HepG2 (cell line): ENCODE measurements around the gene PRUNE1. TPM values are rescaled to one million over a fixed set of nuclear protein-coding genes. Genes with fewer than 3 reads are reported as not detected.
A peak's percentile ranks its signal among the peaks of the same experiment; 100 is the strongest.

ENCODE experiments used
- CHD4 ChIP-seq: fragments of 200-600 bp; sonication (generic); IDR thresholded peaks from 2 replicates; pipeline ENCODE4 v1.7.0; 2017; ENCODE audit warnings: mild to moderate bottlenecking, low read length, borderline replicate concordance
- HIVEP1 ChIP-seq: sonication (generic); formaldehyde crosslinking; IDR thresholded peaks from 2 replicates; pipeline ENCODE4 v1.4.0; 2020; ENCODE audit warnings: mild to moderate bottlenecking, missing genetic modification reagents
- LBX2 ChIP-seq: sonication (generic); formaldehyde crosslinking; IDR thresholded peaks from 2 replicates; pipeline ENCODE4 v1.5.0; 2020; ENCODE audit warnings: missing genetic modification reagents, mild to moderate bottlenecking, borderline replicate concordance
- NCOA1 ChIP-seq: sonication (generic); formaldehyde crosslinking; IDR thresholded peaks from 2 replicates; pipeline ENCODE4 v1.9.0; 2021; ENCODE audit warnings: missing genetic modification reagents
- NRL ChIP-seq: sonication (generic); formaldehyde crosslinking; IDR thresholded peaks from 2 replicates; pipeline ENCODE4 v1.5.0; 2020; ENCODE audit warnings: missing genetic modification reagents, mild to moderate bottlenecking, moderate library complexity, borderline replicate concordance
- PAF1 ChIP-seq: IDR thresholded peaks from 2 replicates; pipeline ENCODE4 v1.6.1; 2016; ENCODE audit warnings: missing genetic modification reagents, missing compliant biosample characterization
- PAWR ChIP-seq: sonication (generic); formaldehyde crosslinking; IDR thresholded peaks from 2 replicates; pipeline ENCODE4 v1.4.0; 2020; ENCODE audit warnings: missing genetic modification reagents, mild to moderate bottlenecking, borderline replicate concordance
- PHF21A ChIP-seq: sonication (generic); formaldehyde crosslinking; IDR thresholded peaks from 2 replicates; pipeline ENCODE4 v1.5.0; 2020; ENCODE audit warnings: mild to moderate bottlenecking, missing genetic modification reagents
- RARG ChIP-seq: sonication (generic); formaldehyde crosslinking; IDR thresholded peaks from 2 replicates; pipeline ENCODE4 v1.4.0; 2020; ENCODE audit warnings: low read depth, mild to moderate bottlenecking, missing genetic modification reagents
- SNAI1 ChIP-seq: sonication (generic); formaldehyde crosslinking; IDR thresholded peaks from 2 replicates; pipeline ENCODE4 v1.5.0; 2020; ENCODE audit warnings: mild to moderate bottlenecking, missing genetic modification reagents, borderline replicate concordance
- SYNCRIP ChIP-seq: fragments of 200-400 bp; formaldehyde crosslinking; IDR thresholded peaks from 2 replicates; pipeline ENCODE4 v1.6.1; 2018; ENCODE audit warnings: mild to moderate bottlenecking, low read depth, low read length; ENCODE audit not compliant: insufficient read depth
- THAP8 ChIP-seq: sonication (generic); formaldehyde crosslinking; IDR thresholded peaks from 2 replicates; pipeline ENCODE4 v1.5.1; 2020; ENCODE audit warnings: missing genetic modification reagents, mild to moderate bottlenecking, borderline replicate concordance
- ZBTB21 ChIP-seq: sonication (generic); formaldehyde crosslinking; IDR thresholded peaks from 2 replicates; pipeline ENCODE4 v1.4.0; 2020; ENCODE audit warnings: missing genetic modification reagents
- ZIK1 ChIP-seq: sonication (generic); formaldehyde crosslinking; IDR thresholded peaks from 2 replicates; pipeline ENCODE4 v1.5.0; 2020; ENCODE audit warnings: mild to moderate bottlenecking, low read depth, missing genetic modification reagents, borderline replicate concordance
- ZNF205 ChIP-seq: IDR thresholded peaks from 2 replicates; pipeline ENCODE4 v1.6.1; 2018; ENCODE audit warnings: missing biosample characterization, missing genetic modification reagents
- ZNF367 ChIP-seq: sonication (generic); formaldehyde crosslinking; IDR thresholded peaks from 2 replicates; pipeline ENCODE4 v1.4.0; 2020; ENCODE audit warnings: missing genetic modification reagents, borderline replicate concordance
- ZNF407 ChIP-seq: sonication (generic); formaldehyde crosslinking; IDR thresholded peaks from one replicate; pipeline ENCODE4 v1.5.1; 2020; ENCODE audit warnings: mild to moderate bottlenecking, missing genetic modification reagents; ENCODE audit errors: not compliant biosample characterization
- ZNF616 ChIP-seq: sonication (generic); formaldehyde crosslinking; IDR thresholded peaks from 2 replicates; pipeline ENCODE4 v1.5.0; 2020; ENCODE audit warnings: low read depth, mild to moderate bottlenecking, missing genetic modification reagents
- ZNF737 ChIP-seq: sonication (generic); formaldehyde crosslinking; IDR thresholded peaks from 2 replicates; pipeline ENCODE4 v1.5.0; 2020; ENCODE audit warnings: missing genetic modification reagents, mild to moderate bottlenecking, borderline replicate concordance
- ZNF746 ChIP-seq: sonication (generic); formaldehyde crosslinking; IDR thresholded peaks from 2 replicates; pipeline ENCODE4 v1.8.0; 2022; ENCODE audit warnings: mild to moderate bottlenecking, missing genetic modification reagents
- ZZZ3 ChIP-seq: sonication (generic); formaldehyde crosslinking; IDR thresholded peaks from 2 replicates; pipeline ENCODE4 v1.4.0; 2020; ENCODE audit warnings: missing genetic modification reagents, mild to moderate bottlenecking, borderline replicate concordance
- polyA plus RNA-seq, 8 experiments: library from polyadenylated mRNA; depleted of rRNA in 3 of 8; stranded (reverse) in 7 of 8; unstranded in 1 of 8; fragments of >200 nt; fragmentation: Illumina TruSeq in 4 of 8; extraction: Trizol in 4 of 8; gene quantifications; 2 replicates each; pipeline versions ENCODE4 v1.2.1 to v1.2.3, GENCODE V29; 2011 to 2016; ENCODE audit warnings: low read depth in 4 of 8, missing spikeins in 1 of 8, mixed read lengths in 1 of 8; ENCODE audit not compliant: insufficient read depth in 1 of 8
- total RNA-seq, 5 experiments: library from RNA; depleted of rRNA; stranded (reverse); fragments of >200 nt; fragmentation: Illumina TruSeq; extraction: Trizol; gene quantifications; 2 replicates each; pipeline ENCODE4 v1.2.3, GENCODE V29; 2016; ENCODE audit warnings: low read depth in 1 of 5

The PRUNE1 gene
- total and polyA plus RNA-seq, 2 of the 13 experiments (the other 11 are each of a cell fraction or from before 2014, with no cell fraction given) = 19.0 to 31.9 TPM

DNA sequence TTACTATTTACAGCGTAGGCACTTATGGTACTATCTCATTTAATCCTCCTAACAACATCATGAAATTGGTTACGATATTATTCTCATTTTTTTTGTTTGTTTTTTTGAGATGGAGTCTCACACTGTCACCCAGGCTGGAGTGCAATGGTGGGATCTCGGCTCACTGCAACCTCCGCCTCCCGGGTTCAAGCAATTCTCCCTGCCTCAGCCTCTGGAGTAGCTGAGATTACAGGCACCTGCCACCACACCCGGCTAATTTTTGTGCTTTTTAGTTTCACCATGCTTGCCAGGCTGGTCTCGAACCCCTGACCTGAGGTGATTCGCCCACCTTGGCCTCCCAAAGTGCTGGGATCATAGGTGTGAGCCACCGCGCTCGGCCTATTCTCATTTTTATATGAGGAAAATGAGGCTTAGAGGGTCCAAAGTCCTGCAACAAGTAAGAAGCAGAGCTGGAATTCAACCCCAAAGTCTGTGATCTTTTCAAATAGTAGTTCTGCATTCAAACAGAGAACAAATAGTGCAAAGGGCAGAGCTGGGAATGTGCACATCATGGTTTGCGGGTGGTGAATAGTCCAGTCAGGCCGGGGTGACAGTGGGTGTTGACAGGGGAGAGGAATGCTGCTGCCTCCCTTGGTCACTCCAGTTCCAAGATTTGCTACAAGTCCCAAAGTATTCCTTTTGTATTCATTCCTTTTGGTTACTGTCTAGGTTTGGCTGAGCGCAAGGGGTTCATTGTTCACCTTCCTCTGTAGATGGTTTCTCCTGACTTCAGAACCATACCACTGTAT lies 4.6 kb downstream of the PRUNE1 start (continued):
- no peak for TF ChIP-seq HIVEP1
- no peak for TF ChIP-seq ZNF737 (CRISPR knock-in tag)
- TF ChIP-seq ZNF616 (CRISPR knock-in tag) = no peak
- no peak for TF ChIP-seq NCOA1 (CRISPR knock-in tag)
- no peak for TF ChIP-seq PAWR (CRISPR knock-in tag)
- no peak for TF ChIP-seq LBX2 (CRISPR knock-in tag)
- peak; percentile 83 for TF ChIP-seq PHF21A (CRISPR knock-in tag)
- no peak for TF ChIP-seq SNAI1 (CRISPR knock-in tag)
- no peak for TF ChIP-seq ZBTB21 (CRISPR knock-in tag)
- TF ChIP-seq SYNCRIP = no peak
- no peak for TF ChIP-seq ZNF746 (CRISPR knock-in tag)
- TF ChIP-seq THAP8 (CRISPR knock-in tag) = no peak
- no peak for TF ChIP-seq NRL (CRISPR knock-in tag)
- TF ChIP-seq RARG (CRISPR knock-in tag) = no peak
- no peak for TF ChIP-seq ZNF407 (CRISPR knock-in tag)
- TF ChIP-seq PAF1 (CRISPR knock-in tag) = no peak
- TF ChIP-seq ZNF367 = no peak
- no peak for TF ChIP-seq ZZZ3 (CRISPR knock-in tag)
- 0 out of 2 replicates have a peak, but pooled peaks have one; percentile 33 for TF ChIP-seq ZIK1
- TF ChIP-seq CHD4 = peak; percentile 94; the same call in 1 of the 2 replicates
- TF ChIP-seq ZNF205 = peak; percentile 39
